HG02588 (cell line): ENCODE data around the gene NECAB2.
"Not testable (repeated sequence)": the region's sequence is repeated elsewhere in the genome, so short reads cannot be mapped to it uniquely, and the experiment has no call there.

Experiments used
- ATAC-seq: cut with Tn5 transposase; IDR thresholded peaks from one replicate; pipeline ENCODE4 v1.9.1; 2021; ENCODE audit warnings: mild to moderate bottlenecking, moderate library complexity; ENCODE audit not compliant: unreplicated experiment

The NECAB2 gene

GRCh38 chr16:83935858-83936255, 32.2 kb upstream of the NECAB2 start:
- ATAC-seq: no peak

GRCh38 chr16:83936581-83937165, 31.4 kb upstream of the NECAB2 start:
- no peak for ATAC-seq

- no peak for ATAC-seq
Observed at GRCh38 chr16:83937267-83937666, 30.8 kb upstream of the NECAB2 start.

GRCh38 chr16:83937922-83938885, 29.8 kb upstream of the NECAB2 start:
- ATAC-seq: no peak

DNA sequence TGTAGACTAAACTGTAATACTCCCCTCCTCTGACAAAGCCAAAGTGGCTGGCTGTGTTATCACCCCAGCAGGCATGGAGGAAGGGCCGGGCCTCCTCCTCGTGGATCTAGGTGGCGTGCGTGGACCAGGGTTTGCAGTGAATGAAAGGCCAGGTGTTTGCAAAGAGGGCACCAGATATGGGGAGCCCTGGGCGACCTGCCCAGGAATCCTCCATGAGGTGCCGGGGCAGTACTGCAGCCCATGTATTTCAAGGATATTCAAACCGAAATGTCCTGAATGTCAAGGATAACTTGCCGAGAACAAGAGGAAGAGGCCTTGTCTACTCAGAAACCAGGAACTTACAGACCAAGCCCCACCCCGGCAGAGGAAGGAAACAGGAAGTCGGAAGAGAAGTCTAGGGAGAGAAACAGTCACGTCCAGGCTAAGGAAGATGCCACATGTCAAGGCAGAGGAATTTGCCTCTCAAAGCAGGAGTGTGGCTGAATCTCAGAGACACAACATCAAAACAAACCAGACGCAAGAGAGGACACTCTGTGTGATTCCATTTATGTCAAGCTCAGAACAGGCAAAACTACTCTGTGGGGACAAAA, 28.7 kb upstream of the NECAB2 start:
- no peak for ATAC-seq

GRCh38 chr16:83940119-83940518, 27.9 kb upstream of the NECAB2 start:
- ATAC-seq: no peak

DNA sequence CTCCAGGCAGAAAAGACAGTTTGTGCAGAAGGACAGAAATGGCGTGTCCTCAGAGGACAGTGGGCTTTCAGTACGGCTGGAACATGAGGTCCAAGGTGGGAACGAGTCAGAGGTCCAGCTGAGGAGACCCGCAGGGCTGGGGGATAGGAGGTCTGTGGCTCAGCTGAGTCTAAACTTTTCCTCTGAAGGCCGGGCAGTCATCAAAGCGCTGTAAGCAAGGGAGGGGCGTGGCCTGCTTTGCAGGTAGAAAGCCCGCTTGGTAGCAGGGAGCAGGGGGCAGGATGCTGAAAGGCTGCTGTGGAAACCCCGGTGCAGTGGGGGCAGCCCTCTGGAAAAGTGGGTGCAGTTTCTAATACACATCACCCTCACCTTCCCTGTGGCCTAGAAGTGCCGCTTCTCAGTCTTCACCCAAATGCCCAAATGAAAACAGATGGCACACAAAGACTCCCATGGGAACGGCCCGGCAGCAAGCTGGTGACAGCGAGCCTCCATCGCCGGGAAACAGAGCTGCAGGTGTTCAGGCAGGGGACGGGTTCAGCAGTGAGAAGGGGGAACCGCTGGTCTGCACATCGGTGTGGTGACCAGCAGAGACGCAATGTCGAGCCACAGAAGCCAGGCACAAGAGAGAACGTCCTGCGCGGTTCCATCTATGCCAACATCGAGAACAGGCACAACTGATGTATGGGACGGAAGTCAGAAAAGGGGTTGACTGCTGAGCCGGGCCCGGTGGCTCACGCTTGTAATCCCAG, 27.2 kb upstream of the NECAB2 start:
- no peak for ATAC-seq

- ATAC-seq: not testable (repeated sequence)
Observed at GRCh38 chr16:83941546-83941945, 26.5 kb upstream of the NECAB2 start.

DNA sequence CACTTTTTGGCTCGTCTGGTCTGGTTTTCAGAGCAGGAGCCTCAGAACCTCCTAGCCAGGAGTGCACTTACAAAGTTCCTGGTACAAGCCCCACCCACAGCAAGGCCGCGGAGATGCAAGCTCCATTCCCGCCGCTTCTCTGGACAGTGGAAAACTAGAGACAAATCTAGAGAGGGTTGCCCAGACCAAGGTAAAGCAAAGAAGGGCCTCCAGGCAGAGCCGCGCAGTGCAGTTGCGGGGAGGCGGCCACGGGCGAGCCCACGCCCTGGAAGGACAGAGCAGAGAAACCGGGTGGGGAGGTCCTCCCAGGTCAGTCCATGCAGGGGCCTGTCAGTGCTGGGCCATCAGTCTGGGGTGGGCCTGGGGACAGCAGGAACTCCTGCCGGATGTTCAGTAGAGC, 26.0 kb upstream of the NECAB2 start:
- no peak for ATAC-seq

- ATAC-seq: no peak
Observed at GRCh38 chr16:83942815-83943515, 25.1 kb upstream of the NECAB2 start.

GRCh38 chr16:83943516-83944050, 24.5 kb upstream of the NECAB2 start:
- no peak for ATAC-seq

GRCh38 chr16:83945587-83945986, 22.5 kb upstream of the NECAB2 start:
- no peak for ATAC-seq

- no peak for ATAC-seq
Observed at GRCh38 chr16:83946154-83946780, 21.8 kb upstream of the NECAB2 start.

DNA sequence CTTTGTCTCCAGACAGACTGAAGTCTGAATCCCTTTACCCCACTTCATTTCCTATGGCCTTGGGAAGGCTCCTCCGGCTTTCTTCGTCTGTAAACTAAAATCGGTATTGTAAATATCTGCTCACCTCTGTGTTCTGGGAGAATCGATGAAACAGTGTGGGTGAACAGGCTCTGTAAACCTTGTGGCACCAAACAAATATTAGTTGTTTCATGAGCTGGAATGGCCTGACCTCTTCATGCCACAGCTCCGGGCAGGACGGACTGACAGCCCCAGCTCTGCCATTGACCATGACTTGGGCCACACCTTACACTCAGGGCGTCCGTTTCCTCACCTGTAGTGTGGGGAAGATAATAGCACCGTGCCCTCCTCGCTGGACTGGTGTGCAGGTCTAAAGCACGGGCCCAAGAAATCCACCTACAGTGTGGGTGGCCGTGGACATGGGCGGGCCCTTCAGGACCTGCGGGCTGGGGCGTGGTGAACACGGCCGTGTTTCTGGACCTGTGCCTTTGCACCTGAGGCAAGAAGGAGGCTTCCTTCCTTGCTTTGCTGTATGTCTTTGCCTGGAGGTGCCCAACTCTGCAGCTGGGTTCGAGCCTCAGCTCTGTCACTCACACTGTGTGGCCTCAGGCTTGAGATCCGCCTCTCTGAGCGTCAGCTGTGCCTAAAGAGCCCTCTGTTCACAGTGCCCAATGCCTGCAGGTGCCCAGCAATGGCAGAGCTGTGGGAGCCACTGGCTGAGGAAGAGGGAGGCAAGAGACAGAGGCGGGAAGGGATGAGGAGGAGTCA, 21.1 kb upstream of the NECAB2 start:
- no peak for ATAC-seq

DNA sequence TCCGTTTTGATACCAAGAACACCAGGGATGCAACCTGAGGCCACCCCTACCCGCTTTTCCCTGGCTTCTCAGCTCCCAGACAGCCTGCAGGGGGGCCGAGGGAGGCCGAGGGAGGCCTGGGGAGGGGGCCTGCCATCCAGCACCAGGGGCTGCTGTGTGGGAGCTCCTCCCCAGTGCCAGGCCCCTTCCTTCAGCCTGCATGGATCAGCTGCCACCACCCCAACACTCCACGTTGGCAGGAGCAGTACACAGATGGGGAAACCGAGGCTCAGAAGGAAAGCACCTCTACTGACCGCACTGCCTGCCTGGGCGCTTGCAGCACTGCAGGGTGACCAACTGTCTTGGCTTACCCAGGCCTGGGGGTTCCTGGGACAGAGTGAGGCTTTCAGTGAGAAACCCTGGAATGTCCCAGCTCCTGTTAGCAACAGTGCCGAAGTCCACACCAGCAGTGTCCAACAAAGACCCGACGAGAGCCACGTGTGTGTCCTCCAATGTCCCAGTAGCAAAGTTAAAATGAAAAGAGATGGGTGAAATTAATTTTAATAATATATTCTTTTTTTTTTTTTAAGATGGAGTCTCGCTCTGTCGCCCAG, 20.3 kb upstream of the NECAB2 start:
- ATAC-seq: no peak

DNA sequence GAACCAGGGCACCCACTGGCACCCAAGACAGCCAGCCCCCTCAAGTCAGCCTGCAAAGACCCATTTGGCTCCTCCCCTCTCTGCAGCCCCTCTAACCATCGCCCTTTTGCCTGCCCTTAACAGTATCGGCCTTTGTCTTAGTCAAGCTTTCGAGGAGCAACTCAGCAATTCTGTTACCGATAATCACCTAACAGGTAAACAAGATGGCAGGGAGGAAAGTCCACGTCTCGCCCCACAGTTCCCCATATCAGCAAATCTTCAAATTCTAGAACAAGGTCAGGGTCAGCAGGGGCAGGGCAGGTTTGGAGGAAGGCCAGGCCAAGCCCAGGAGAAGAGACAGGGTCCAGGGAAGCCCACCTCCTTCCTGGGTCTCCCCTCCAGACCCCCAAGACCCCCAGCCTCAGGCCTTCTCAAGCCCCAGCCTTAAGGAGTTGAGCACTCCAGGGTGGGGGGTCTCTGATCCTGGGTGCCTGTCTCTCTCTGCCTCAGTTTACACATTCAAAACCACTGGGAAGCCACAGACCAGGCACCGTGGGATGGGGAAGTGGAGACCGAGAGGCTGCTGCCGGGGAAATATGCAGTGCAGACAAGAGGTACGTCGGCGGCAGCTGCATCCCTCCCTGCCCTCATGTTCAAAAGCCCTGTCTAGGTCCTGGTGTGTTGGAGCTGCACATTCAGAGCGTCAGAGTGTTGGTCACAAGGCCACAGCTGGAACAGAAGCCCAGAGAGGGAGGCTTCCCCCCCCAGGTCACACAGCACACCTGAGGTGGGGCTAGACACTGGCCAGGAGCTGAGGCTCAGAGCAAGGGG, 18.9 kb upstream of the NECAB2 start:
- no peak for ATAC-seq

- ATAC-seq: no peak
Observed at GRCh38 chr16:83949724-83950001, 18.4 kb upstream of the NECAB2 start.

DNA sequence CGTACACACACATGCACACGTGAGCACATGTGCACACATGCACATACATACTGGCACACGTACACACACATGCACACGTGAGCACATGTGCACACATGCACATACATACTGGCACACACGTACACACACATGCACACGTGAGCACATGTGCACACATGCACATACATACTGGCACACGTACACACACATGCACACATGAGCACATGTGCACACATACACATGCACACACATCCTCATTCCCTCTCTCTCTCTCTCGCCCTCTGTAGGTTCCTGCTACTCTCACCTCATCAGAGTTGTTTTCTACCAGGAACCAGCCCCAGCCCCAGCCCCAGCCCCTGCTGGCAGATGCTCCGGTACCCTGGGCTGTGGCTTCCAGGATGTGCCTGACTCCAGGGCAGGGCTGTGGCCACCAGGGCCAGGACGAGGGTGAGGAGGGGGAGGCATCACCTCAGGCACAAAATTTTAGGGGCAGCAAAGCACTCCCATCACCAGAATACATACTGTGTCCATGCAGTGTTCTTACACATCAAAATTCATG, 17.1 kb upstream of the NECAB2 start:
- not testable (repeated sequence) for ATAC-seq
